Sciatic nerve (tissue), 2 donors: Measurements from ENCODE around the gene HOXC10. TPM values are rescaled to one million over a fixed set of nuclear protein-coding genes. Genes with fewer than 3 reads are reported as not detected.

ENCODE experiments used
- ATAC-seq: fragments of 200-7000 bp; cut with Tn5 transposase; one replicate; pipeline ENCODE4 v1.9.1; 2020; ENCODE audit warnings: mild to moderate bottlenecking, moderate library complexity
- DNase-seq: peaks from one replicate; pipeline ENCODE4 v3.0.0-alpha.2; 2020; ENCODE audit warnings: low spot score
- intact Hi-C: fragments of 100-400 bp; cut with DNase I; formaldehyde crosslinking; loops from one replicate; pipeline ENCODE4 v1.14.2; 2022
- total RNA-seq: library from RNA; stranded (reverse); fragmentation: NEBNext Ultra II Directional; extraction: Animal tissue kit (Norgen Biotek cat#: 25700); gene quantifications from one replicate; pipeline ENCODE4 v1.2.1, GENCODE V29; 2021
- donor health status: DM: no; HTN: no; CAD: no.
- donor health status: DM: no; HTN: no; CAD: no.

HOXC10 gene
- total RNA-seq, 1 donor from 2014 or later = 17.2 TPM

- DNase-seq (no peak), ATAC-seq (no peak)
- intact Hi-C loops = no loop called here
Observed at GRCh38 chr12:53960187-53961024, 24.5 kb upstream of the HOXC10 start.

DNA sequence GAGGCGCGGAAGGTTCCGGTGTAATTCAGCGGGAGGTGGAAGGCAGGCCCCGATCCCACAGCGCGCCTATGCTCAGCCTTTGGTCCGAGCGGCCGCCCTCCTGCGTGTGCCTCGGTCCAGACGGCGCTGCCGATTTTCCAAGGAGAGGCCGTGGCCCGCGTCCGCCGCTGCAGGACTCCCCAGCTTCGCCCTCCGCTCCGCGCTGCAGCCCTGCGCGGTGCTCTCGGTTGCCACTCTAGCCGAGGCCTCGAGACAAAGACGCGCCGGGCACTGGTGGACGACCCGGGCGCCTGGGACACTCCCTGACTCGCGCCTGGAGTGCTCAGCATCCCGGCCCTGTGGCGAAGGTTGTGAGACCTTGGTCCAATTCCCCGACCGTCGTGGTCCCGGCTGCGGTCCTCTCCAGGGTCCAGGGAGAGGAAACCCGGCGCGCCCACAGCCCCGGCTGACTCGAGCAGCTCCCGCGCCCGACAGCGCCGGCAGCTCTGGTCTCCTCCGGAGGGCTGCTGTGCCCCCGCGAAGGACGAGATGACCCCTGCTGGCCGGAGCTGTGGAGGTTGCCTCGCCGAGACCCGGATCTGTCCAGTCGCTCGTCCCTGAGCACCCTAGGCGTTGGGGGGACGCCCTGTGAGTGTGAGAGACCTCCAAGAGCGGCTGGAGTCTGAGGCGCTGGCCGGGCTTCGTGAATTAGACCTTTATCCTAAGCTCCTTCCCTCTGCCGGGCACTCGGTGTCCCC is 23.8 kb upstream of the HOXC10 start:
- ATAC-seq = no peak
- intact Hi-C loops = no loop called here
- no peak for DNase-seq

DNA sequence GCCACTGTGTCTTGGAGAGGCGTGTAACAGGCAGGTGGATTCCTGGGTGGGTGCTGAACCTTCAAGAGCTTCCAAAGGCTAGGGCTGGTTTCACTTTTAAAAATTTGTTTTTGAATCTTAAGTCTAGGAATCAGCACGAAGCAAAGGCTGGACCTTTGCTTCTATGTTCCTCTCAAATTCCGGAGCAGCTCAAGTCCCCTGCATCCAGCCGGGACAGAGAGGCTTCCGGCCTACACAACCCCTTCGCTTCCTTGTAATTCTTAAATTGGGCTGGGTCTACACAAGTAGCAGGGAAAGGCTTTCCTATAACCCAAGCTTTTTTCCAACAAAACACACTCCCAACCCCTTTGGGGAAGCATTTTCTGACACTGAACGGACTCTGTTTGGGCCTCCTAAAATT is 21.9 kb upstream of the HOXC10 start:
- ATAC-seq (no peak), DNase-seq (no peak)
- intact Hi-C loops = no loop called here

DNA sequence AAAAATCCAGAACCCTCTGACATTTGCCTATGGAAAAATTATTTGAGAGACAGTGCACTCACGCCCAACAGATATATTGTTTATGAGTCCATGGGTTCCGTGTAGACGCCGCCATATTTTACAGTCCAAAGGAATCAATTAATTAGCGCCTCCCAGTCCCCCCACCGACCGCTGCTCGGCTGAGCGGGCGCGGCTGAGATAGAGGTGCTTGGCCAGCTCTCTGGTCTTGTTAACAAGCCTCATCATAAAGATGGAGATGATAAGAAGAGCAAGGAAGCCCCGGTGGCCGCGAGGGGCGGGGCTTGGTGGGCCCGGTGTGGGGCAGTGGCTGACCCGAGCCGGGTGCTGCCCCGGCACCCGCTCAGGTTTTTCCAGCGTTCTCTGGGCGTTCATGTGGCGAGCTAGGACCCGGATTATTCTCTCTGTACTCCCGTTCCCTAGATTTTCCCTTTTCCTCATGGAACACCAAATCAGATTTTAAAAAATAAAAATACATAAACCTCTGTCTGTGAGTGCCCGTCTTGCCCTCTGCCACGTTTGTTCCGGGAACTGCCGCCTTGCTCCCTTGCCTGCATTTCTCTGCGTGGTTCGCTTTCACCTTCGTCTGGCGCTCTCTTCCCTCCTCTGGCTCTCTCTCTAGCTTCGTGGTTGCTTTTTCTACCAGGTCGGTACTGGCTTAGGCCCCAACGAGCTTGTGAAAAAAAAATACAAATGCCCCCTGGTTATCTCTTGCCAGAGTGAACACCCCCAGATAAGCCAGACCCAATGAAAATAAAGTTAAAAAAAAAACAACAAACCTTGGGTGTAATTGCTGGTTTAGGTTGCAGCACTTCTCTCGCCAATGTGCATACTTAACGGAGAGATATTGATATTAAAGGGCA is 21.3 kb upstream of the HOXC10 start:
- DNase-seq = no peak
- ATAC-seq = no peak
- intact Hi-C loops = no loop called here

GRCh38 chr12:53964315-53964713 is 20.6 kb upstream of the HOXC10 start:
- intact Hi-C loops = no loop called here
- no peak for DNase-seq
- no peak for ATAC-seq

GRCh38 chr12:53965281-53966084 is 19.5 kb upstream of the HOXC10 start:
- ATAC-seq (peak; percentile 84), DNase-seq (peak; percentile 83)
- intact Hi-C loops = no loop called here

DNA sequence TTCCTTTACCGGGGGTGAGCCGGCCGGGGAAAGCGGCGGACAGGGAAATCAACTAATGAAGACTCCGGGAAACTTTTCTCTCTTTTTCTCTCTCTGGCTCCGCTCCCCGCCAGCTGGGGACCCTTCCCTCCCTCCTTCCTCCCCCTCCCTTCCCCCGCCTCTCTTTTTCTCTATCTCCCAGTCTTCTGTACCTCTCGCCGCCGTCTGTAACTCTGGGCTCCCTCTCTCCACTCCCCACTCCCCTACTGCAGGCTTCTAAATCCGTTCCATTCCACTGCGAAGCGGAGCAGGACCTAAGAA is 18.9 kb upstream of the HOXC10 start:
- peak; percentile 49 for ATAC-seq
- intact Hi-C loops = no loop called here

DNA sequence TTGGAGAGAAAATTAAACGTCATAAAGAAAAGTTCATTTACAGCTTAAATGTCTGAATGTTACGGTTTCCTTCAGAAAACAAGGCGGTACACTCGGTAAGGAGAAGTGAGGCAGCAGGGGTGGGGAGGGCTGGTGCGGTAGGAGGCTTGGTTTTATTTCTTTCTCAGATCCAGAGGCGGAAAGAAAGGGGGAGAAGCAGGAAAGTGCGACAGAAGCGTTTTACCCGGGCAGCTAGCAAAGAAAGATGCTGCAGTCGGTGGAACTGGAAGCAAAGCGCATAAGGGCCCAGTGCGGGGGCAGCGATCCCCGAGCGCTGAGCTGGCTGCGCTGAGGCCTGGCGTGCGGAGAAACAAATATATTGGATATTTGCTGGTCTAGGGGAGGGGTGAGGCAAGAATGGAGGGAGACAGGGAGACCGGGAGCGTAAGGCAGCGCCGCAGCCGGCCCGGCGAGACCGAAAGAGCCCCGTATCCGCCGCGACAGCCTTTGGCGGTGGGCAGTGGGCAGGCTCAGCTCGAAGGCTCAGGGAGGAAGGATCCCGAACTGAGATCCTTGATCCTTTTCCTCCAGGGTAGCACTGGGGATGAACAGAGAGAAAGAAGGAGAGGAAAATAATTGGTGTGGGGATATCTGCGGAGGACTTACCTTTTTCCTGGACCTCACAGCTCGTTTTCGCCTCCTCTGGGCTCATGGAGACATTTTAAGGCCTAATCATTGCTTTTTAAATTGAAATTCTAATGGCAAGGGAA is 18.4 kb upstream of the HOXC10 start:
- DNase-seq (no peak), ATAC-seq (peak; percentile 66)
- intact Hi-C loops = loop anchor here (1.0 kb wide), 1 partner anchor 32 kb away; no protein-coding TSS in a partner anchor

More for the DNA sequence above, 18.9 kb upstream of the HOXC10 start:
- no peak for DNase-seq

DNA sequence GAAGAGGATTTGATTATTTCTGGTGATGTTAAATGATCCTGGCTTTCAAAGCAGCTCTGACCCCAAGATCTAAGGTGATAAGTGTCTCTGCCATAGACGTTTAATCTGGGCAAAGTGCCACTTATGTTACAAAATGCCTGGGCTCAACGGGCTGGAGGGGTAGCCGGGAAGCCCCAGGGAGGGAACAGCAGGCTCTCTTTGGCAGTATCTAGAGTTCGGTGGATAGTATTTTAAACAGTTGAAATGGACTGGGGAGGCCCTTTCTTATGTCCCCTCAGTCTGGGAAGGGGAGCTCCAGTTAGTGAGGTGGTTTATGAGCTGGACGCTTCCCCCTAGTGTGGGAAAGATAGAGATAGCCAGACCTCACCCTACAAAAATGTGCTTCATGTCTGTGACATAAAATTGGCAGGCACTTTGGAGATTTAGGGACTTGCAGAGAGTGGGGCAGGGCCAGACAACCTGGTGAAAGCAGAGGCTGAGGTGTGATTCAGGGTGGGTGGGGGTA is 17.5 kb upstream of the HOXC10 start:
- DNase-seq = no peak
- intact Hi-C loops = loop anchor here (1.0 kb wide), 1 partner anchor 33 kb away; no protein-coding TSS in a partner anchor

DNA sequence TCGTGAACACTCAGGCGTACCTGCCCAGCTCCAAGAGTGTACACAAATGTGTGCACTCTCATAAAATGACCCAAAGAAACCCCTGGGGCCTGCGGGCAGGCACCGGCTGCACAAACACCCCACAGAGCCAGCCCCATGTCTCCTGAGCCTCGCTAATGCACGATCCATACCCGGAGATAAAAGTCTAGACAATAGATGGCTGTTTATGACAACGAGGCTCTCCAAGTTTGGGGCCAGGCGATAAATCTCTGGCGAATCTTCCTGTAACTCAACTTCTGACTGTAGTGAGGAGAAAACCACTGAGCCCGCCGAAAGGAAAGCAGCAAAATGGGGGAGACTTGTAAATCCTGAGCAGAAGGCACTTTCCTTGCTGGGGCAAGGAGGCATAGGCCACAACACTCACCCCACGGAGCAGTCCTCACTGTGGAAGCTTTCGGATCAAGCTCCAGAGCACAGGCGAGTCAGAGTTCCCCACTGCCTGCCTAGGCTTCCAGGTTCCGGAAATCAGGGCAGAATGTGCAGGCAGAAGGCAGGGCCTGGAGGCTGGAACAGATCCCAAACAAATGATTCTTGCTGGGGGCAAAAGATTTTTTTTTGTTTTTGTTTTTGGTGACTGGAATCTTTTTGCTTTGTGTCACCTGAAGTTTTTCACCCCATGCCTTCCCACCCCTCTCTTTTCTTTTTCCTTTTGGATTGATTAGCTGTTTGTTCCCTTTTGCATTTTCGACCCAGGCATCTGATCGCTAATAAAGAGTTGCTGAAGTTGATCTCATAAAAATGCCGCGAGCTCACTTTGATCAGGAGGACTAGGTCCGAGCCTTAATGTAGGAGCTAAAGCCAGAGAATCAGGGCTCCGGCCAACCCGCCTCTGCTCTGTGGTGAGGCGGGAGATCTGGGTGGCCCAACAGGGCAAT is 16.5 kb upstream of the HOXC10 start:
- no peak for ATAC-seq
- DNase-seq = no peak
- intact Hi-C loops = no loop called here

More for the DNA sequence above, 17.5 kb upstream of the HOXC10 start:
- peak; percentile 22 for ATAC-seq

GRCh38 chr12:53969588-53970259 is 15.2 kb upstream of the HOXC10 start:
- no peak for DNase-seq
- ATAC-seq = no peak
- intact Hi-C loops = no loop called here

DNA sequence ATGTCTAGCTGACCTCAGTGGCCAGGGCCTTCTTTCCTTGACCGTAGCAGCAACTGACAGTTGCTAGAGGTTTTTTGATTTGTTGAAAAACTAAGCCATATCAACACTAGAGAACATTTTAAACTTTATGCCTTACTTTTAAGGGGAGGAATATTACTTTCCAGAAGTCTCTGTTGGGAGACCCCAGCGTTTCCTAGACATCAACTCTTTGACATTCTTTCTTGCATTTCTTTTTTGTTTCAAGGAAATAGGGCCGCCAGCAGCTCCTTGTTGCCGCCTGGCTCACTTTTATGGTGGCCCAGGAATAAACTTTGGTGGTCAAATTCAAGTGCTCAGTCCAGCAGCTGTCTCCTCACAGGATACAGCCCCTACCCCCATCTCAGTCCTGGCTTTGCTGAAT is 14.5 kb upstream of the HOXC10 start:
- no peak for ATAC-seq
- intact Hi-C loops = no loop called here
- no peak for DNase-seq

GRCh38 chr12:53971129-53971528 is 13.8 kb upstream of the HOXC10 start:
- DNase-seq = no peak
- intact Hi-C loops = no loop called here
- no peak for ATAC-seq

DNA sequence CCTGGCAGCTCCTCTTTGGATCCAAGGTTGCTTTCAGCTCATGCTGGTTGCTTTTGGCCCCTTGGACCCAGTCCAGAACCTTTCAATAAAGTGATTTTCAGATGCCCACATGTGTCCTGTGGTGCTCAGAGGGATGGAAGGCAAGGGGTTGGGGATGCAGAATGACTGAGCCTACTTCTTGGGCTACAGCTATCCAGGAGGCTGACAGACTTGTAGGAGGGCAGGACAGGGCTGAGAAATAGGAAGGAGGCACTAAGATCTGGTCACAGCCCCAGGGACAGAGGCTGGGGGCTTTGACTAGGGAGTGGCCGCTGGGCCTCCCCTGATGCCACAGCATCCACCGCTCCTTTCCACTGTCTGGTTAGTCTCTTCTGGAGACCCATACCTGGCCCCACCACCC is 13.3 kb upstream of the HOXC10 start:
- DNase-seq (no peak), ATAC-seq (no peak)
- intact Hi-C loops = no loop called here

GRCh38 chr12:53972152-53972702 is 12.7 kb upstream of the HOXC10 start:
- intact Hi-C loops = no loop called here
- ATAC-seq = no peak
- DNase-seq = no peak

DNA sequence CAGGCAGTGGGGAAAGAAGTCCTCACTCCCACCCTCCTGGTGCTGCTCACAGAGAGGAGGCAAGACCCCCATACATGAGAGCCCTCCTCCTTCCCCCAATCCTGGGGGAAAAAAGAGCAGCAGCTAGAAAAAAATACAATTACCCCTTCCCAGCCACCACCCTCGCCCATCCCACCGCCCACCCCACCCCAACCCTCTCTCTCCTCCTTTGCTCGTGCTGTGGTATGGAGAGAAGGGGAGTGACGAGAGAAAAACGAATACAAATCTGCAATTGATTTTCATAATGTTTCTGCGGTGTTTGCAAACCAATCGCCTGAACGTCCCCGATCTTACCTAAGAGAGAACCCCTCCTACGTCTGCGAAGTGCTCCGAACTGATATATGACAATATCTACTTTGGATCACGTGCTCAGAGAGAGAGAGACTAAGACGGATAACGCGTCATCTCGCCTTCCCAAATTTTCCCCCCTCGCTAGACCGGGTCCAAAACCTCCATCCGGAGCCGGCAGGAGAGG is 12.2 kb upstream of the HOXC10 start, which contains the start of gene HOXC11:
HOXC11 (plus strand) TSS at position 405 of the 514 bp plus-strand sequence. CDS start 116 bp downstream, outside the sequence.
- ATAC-seq = peak; percentile 16
- DNase-seq = no peak
- intact Hi-C loops = no loop called here
